LNCAP (cell line): ENCODE measurements around the gene DCAF5.

ENCODE experiments used
- TF ChIP-seq, protein P1 (sequence below): fragments of 450-650 bp; IDR thresholded peaks from 2 replicates; pipeline ENCODE4 v1.5.1; 2017; ENCODE audit warnings: mild to moderate bottlenecking

DCAF5 gene

DNA sequence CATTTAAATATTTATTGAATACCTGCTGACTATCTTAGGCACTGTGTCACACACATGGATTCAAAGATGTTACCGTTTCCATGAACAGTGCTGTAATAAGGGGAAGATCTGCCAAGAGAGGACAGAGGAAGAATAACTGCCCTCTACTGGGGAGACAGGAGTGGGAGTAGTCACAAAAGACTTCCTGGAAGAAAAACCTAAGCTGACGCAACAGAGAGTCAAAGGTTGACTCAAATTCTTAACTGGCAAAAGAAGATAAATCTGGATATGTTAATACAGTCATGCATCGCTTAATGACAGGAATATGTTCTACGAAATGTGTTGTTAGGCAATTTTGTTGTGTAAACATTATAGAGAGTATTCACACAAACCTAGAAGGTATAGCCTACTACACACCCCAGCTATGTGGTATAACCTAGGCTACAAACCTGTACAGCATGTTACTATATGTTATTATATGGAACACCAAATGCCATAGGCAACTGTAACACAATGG lies 51.5 kb downstream of the DCAF5 start:
- TF ChIP-seq, protein P1, sequence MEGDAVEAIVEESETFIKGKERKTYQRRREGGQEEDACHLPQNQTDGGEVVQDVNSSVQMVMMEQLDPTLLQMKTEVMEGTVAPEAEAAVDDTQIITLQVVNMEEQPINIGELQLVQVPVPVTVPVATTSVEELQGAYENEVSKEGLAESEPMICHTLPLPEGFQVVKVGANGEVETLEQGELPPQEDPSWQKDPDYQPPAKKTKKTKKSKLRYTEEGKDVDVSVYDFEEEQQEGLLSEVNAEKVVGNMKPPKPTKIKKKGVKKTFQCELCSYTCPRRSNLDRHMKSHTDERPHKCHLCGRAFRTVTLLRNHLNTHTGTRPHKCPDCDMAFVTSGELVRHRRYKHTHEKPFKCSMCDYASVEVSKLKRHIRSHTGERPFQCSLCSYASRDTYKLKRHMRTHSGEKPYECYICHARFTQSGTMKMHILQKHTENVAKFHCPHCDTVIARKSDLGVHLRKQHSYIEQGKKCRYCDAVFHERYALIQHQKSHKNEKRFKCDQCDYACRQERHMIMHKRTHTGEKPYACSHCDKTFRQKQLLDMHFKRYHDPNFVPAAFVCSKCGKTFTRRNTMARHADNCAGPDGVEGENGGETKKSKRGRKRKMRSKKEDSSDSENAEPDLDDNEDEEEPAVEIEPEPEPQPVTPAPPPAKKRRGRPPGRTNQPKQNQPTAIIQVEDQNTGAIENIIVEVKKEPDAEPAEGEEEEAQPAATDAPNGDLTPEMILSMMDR: peak; percentile 71

DNA sequence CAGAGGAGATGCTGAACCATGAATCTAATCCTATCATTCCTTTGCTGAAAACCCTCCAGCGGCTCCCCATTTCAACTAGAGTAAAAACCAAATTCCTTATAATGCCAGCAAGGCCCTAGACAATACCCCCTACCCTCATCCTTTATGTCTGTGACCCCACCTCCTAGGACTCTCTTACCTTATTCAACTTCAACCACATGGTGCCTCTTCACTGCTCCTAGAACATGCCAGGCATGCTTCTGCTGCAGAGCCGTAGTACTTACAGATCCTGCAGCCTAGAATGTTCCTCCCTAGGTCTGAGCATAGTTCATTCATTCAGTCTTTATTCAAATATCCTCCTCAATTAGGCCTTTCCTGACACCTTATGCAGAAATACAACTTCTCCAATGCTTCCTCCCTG lies 54.9 kb downstream of the DCAF5 start:
- TF ChIP-seq, protein P1: no peak

DNA sequence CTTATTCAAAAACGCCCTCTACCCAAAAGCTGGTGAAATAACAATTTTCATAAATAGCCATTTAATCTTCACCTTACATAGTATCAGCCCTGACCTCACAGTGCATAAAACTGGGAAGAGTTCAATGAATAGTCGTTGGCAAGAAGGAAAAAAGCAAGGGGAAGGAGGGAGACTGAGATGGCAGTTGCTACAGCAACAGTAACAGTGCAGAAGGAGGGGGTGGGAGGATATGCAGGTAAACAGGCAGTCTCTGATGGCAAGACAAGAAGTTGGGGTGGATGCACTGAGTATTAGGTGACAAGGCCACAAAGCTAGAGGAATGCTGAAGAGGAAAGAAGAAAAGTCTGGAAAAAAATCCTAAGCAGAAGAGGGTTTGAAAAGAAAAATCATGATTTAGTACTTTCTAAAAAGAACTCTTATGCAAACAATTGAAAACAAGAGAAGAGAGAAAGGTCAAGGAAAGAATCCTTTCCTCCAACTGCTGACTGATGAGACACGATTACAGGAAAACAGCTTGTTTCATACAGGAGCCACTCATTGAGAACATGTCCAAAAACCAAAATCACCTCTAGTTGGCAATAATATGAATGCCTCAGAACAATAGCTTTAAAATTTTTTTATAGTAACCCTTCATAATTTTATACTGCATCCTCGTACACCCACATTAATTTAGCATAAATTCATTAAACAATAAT lies 56.0 kb downstream of the DCAF5 start:
- TF ChIP-seq, protein P1: 0 out of 2 replicates have a peak, but pooled peaks have one; percentile 8

DNA sequence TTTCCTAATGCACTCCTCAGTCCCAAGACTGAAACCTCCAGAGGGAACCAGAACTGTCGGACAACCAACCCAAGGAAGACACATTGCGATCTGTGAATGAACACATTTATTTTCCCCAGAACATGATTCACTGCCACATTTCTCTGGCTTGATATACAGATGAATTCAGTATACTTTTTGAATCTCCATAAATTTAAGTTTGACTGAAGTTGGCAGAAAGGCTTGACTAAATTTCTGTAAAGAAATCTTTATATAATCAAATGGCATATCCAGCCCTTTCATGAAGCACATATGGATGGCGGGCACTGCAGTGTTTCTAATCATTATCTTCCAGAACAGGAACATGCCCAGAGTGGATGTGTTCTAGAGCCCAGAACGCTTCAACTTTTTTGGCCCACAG lies 56.7 kb downstream of the DCAF5 start:
- TF ChIP-seq, protein P1: no peak

DNA sequence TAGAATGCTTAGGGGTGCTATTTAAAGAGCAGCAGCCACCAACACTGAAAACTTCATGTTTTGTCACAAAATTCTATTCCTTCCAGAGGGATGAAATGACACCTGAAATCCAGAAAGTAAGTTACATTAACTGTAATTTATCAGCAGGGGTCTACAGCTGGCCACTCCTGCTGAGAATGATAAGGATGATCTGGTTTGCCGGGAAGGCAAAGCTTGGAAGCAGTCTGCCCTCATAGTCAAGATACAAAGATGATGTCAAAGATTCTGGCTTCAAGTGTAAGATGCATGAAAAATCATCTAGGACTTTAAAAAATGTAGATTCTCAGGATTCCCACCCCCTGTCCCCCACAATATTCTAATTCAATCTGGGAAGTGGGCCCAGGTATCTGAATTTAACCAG lies 58.4 kb downstream of the DCAF5 start:
- TF ChIP-seq, protein P1: no peak

DNA sequence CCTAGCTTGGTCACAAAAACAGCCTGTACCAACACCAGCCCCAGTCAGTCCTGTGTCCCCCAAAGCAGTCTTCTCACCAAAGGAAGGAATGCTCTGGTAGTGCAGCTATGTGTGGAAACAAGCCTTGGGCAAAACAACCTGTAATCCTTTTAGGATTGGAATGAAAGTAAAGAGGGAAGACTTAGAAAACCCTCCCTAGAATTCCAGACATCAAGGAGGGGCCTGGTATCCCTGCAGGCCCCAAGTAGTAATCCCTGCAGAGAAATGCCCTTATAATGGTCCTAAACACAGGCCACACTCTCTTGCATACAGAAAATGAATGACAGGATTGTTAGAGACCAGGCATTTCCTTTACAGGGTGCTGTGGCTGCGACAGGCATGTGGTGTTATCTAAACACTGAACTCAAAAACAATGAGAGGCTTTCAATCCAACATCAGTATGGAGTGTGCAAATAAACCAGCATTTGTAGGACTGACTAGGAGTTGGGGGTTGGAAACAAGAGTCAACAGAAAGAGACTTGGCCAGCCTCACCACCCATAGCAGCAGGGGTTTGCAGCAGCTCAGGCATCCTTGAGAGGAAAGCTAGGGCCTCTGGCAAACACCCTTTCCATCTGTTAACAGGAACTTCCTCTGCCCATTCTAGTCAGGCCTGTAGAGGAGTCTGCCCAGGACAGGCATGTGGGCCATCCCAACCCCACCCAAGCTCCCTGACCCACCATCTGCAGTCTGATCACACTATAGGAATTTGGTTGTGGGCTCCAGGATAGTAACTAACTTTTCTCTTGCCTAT lies 59.1 kb downstream of the DCAF5 start:
- TF ChIP-seq, protein P1: no peak

DNA sequence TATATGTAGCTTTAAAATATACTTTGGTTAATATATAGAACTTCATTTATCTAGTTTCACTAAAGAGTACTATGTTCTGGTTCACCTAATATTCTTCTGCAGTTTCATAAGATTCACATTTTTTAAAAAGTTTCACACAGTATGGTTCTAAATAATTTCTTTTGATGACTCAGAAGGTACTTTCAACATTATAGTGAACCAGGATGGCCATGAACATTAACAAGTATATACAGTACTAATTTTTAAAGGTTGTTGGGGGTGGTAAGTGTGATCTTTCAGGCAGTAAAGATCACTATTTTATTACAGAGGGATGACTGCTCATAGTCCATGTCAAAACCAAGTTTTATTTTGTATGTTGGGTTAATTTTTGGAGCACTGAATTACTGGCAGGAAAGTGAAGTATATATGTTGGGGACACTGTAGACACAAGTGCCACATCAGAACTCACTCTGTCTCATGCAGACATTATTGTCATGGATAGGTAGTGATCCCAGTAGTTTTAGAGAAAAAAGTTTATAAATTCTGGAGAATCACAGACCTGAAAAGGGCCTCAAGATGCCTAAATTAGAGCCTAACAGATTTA lies 60.0 kb downstream of the DCAF5 start:
- TF ChIP-seq, protein P1: no peak
